Activated CD8-positive, alpha-beta memory T cell treated with anti-CD3 and anti-CD28 coated beads for 24 hours (primary cell): ENCODE data around the gene RAB41.
"Not testable (repeated sequence)": the region's sequence is repeated elsewhere in the genome, so short reads cannot be mapped to it uniquely, and the experiment has no call there.

Experiments
- DNase-seq: peaks from one replicate; pipeline ENCODE4 v3.0.0-alpha.2; 2020

The RAB41 gene

DNA sequence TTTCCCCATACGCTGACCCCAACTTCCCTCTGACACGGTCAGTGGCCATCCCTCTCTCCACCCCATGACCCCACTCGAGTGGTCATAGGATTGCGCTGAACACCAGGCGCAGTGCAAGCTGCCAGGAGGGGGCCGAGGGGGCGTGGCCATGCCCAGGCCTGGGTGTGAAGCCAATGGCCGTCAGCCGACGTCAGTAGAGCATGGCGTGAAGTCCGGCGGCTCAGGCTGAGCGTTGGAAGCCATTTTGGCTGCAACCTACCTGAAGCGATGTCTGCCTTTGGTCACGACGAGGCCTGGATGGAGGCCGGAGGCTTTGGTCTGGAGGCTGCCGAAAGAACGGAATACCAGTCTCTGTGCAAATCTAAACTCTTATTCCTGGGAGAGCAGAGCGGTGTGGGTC is at the start of gene RAB41:
TSS of gene RAB41 (plus strand) at position 222 of the 400 bp plus-strand sequence. CDS start at position 268, 46 bp downstream.
- DNase-seq, result no peak

GRCh38 chrX:70234355-70234754 is 47.6 kb upstream of the RAB41 start, which contains the start of gene AWAT1:
AWAT1 (plus strand) TSS chrX:70234655; CDS start chrX:70234696, 41 bp downstream.
- DNase-seq, result no peak

DNA sequence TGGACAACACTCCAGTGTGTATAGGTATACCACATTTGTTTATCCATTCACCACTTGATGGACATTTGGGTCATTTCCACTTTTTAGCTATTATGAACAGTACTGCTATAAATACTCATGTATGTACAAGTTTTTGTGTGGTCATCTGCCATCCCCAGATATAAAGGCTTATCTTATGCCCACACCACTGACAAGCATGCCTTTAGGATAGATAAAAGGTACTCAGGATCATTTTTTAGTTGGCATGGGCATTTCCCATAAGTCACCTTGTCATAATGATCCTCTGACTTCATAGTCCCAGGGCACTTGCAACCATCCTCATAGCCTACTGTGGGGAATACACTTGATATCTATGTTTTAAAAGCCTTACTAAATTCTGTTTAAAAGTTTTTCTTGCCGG is 41.2 kb upstream of the RAB41 start:
- DNase-seq, result no peak

DNA sequence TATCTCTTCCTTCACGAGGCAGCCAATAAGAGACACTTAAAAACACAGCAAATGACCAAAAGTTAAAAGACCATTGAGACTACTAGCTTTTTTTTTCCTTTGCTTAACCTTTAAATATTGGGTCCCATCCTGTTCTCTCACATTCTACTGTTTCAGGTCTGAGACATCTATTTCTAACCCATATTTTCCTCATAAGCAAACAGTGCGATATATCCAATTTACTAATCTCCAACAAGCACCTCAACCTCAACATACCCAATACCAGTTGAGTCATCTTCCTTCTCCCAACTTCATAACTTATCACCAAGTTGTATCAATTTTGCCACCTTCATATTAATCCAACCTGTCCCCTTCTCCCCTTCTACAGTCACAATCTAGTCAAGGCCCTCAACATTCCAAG is 40.5 kb upstream of the RAB41 start:
- DNase-seq, result no peak

DNA sequence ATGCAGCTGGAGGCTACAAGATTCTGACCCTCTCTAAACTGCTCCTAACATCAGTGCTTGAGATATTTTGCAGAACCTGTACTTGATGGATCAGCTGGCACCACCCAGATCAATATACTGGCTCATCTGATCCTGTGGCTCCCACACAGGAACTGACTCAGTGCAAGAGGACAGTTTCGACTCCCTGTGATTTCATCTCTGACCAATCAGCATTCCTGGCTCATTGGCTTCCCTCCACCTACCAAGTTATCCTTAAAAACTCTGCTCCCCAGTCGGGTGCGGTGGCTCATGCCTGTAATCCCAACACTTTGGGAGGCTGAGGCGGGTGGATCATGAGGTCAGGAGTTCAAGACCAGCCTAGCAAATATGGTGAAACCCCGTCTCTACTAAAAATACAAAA is 38.4 kb upstream of the RAB41 start:
- DNase-seq, result not testable (repeated sequence)

- no peak for DNase-seq
Measured at GRCh38 chrX:70244881-70245280, 37.1 kb upstream of the RAB41 start.

DNA sequence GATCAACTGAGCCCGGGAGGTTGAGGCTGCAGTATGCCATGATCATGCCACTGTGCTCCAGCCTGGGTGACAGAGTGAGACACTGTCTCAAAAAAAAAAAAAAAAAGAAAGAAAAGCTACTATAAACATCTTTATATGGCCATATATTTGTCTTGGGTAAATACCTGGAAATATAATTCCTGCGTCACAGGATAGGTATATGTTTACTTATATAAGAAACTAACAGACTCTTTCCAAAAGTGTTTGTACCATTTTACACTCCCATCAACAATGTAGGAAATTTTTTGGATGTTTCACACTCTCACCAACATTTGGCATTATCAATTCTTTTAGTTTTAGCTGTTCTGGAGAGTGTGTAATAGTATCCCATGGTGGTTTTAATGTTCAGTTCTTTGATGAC is 34.7 kb upstream of the RAB41 start:
- no peak for DNase-seq

DNA sequence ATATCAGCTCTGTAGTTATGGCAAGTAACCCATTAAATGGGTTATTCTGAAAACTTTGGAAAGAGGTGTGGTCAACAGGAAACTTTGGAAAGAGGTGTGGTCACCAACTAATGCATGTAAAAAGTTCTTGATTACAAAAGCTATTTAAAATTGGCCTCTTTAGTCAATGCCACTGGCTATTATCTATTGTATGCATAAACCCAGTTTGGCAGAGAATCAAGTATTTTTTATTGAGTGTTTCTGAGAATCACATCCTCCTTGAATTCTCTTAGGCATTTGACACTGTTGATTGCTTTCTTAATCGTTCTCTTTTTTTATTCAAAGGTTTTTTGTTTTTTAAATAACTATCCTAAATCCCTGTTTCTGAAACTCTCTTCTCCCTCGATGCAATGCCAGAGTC is 29.5 kb upstream of the RAB41 start:
- no peak for DNase-seq

DNA sequence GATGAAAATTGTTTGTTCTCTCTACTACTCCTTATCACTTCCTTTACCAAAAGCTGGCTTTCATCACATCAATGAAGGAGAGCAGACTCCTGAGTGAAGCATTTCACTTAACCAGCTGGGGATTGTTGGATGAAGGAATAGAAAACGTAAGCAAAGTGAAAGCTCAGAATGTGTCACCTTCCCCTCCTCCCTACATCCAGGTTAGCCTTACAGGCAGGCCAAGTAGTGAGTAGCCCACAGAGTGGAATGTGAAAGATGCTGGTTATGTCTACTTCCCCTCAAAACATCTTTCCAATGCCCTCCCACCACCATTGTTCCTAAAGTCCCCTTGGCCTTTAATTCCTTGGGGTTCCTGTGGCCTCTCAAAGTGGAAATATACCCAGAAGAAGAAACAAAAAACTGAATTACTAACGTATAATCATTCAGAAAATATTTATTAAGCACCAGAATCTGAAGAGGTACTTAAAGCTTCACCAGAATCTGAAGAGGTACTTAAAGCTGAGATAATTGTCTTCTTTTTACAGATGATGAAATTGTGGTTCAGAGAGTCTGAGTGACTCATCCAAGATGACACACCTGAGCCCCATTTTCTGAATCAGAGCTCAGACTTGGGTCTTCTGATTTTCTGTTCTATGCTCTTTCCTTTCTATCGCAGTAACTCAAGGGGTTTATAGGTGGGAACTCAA is 28.5 kb upstream of the RAB41 start:
- no peak for DNase-seq

DNA sequence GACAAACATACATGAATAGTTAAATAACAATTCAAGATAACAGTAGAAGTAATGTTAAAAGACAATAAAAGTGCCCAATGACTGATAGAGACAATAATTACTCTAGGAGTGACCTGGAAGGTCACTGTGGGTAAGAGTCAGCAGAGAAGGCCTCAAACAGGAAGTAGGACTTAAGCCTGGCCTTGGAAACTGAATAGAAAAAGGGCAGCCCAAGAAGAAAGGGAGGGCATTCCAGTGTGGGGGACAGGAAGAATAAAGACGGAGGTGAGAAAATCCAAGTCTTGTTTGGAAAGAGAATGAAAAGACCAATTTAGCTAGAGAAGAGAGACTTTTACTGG is 27.9 kb upstream of the RAB41 start:
- DNase-seq, result no peak

DNA sequence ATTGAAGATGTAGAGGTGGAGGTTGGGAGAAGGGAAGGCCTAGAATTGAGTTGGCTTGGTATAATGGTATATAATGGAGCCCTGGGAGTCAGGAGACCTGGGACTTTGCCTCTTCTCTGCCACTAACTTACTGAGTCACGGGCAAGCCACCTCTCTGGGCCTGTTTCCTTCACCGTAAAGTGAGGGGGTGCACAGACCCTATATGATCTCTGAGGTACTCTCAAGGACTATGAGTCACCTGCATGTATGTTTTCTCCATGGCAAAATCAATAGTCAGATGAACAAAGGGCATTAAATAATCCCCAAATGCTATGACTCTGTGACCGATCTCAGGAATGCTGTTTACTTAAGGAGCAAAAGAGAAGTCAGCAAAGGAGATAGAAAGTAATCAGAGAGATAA is 27.1 kb upstream of the RAB41 start:
- DNase-seq, result no peak

DNA sequence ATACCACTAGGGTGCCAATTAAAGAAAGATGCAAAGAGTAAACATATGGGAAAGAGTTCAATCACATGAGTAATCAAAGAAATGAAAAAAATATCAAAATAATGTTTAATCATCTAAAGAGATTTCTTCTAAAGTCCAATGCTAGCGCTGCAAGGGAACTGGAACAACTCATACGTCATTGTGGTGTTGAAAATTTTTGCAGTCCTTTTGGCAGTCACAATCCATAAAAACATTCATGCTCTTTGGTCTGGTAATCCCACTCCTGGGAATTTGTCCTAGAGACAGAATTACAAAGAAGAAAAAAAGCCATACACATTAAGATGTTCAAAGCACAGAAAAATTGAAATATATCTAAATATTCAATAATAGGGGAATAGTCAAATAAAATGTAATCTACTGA is 26.5 kb upstream of the RAB41 start:
- DNase-seq, result no peak

GRCh38 chrX:70257423-70258288 is 24.3 kb upstream of the RAB41 start:
- no peak for DNase-seq

DNA sequence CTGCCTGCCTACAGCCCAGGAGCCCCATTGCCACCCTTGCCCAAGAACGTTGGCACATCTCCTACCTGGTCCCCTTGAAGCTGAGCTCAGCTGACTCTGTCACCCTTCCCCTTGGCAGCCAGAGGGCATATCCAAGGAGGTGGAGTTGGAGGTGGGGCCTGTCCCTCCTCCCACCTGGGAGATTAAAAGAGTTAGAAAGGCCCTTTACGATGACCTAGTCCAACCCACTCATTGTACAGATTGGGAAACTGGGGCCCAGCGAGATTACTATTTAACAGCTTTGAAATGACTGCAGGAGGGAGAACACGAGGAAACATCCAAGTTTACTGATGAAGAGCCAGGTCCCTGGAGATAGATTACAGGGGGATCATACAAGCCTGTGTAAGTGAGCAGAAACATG is 21.9 kb upstream of the RAB41 start, which contains the start of gene P2RY4:
TSS of gene P2RY4 (minus strand) at position 101 of the 400 bp plus-strand sequence. CDS start 580 bp downstream, outside the sequence.
- DNase-seq, result no peak

- DNase-seq, result peak; percentile 62
Measured at GRCh38 chrX:70262952-70263567, 18.9 kb upstream of the RAB41 start.

- DNase-seq, result no peak
Measured at GRCh38 chrX:70264784-70265183, 17.2 kb upstream of the RAB41 start.

DNA sequence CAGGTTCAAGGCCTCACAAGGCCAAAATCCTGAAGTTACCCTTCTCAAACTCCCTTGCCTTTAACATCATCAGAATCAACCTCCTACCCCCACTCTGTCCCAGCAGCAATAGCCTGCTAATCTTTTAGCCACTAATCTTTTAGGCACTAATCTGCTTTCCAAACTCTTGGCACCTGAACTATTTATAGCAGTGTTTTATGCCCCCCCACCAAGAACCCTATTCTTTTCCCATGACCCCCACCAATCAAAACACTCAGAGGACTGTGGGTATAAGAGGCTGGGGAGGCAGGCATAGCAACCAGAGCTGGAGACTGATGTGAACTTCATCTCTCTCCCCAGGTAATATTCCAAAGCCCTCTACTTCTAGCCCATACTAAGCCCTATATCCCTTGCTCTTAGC is 13.9 kb upstream of the RAB41 start, which contains the start of gene ARR3:
TSS of gene ARR3 (plus strand) at position 301 of the 400 bp plus-strand sequence. CDS start 1,052 bp downstream, outside the sequence.
- no peak for DNase-seq

DNA sequence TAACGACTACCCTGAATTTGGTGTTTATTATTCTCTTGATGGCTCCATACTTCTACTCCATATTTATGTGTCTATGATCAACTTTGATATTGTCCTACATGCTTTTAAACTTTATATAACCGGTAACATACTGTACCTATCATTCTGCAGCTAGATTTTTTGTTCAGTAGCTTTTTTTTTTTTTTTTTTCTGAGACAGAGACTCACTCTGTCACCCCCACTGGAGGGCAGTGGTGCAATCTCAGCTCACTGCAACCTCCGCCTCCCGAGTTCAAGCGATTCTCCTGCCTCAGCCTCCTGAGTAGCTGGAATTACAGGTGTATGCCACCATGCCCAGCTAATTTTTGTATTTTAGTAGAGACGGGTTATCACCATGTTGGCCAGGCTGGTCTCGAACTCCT is 7.9 kb upstream of the RAB41 start:
- not testable (repeated sequence) for DNase-seq

DNA sequence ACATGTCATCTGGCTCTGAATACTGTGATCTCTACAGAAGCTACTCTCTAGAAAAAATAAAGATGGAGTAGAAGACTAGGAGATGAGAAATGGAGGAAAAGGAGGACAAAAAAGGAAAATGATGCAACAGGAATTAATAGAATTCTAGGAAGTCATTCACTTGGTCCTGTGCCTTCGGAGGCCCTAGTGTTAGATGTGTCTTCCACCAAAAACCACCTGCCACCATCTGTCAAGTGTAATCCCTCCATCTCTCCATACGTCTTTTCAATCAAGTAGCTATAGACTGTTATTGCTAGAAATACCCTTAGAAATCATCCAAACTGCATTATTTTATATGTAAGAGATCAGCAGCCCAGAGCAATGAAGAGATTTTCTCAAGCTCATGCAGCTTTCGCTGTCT is 2.9 kb upstream of the RAB41 start:
- DNase-seq, result no peak

DNA sequence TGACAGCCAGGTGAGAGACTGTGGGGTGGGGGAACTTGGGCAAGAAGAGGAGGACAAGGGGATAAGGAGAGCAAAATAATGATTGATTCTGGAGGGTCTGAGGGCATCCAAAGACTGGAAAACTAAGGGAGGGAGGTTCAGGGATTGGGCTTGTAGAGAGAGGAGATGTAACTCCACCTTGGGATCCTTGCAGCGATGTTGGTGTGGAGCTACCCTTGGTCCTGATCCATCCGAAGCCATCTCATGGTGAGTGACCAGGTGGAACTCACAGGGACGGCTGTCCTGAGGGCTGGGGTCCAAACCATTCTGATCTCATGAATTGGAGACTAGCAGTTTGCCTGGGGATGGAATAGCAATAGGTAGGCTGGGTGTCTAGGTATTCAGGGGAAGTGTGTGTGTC is 1.4 kb upstream of the RAB41 start:
- no peak for DNase-seq

DNA sequence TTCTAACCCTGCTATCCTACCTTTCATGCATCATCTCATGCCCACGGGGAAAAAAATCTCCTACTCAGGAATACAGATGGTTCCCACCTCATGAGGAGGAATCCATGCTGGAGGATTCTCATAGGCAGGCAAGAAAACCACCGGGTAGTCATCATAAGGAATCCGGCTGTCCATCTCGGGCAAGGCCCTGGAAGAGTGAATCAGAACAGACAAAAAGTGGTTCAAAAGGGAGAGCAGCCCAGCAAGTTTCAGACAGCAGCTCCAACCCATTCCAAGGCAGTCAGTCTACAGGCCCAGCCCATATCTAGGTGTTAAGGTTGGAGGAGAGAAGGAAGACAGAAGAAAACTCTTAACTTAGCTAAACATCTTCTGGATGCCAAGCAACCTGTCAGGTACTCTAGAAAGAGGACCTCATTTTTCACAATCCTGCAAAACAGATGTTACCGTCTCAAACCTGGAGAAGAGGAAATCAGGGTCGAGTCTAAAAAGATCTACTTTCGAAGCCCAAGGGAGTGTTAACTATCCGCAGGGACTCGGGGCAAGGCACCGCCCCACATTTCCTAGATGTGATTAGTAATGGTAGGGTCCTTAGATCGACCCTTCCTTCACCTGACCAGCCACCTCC is 7.3 kb downstream of the RAB41 start:
- DNase-seq, result no peak

- DNase-seq, result peak; percentile 86
Measured at GRCh38 chrX:70289793-70290770, 8.1 kb downstream of the RAB41 start, which contains the start of the genes KIF4A and PDZD11. KIF4A (plus strand) TSS chrX:70290104; CDS start chrX:70290459, 355 bp downstream. PDZD11 (minus strand) TSS chrX:70289927; CDS start chrX:70289341, 586 bp downstream.
